ENCODE results near the gene CRB3. TPM values are rescaled to one million over a fixed set of nuclear protein-coding genes. Genes with fewer than 3 reads are reported as not detected.

CRB3 gene
- total RNA-seq, 1 donor from 2014 or later, result 71.2 TPM

- DNase-seq (ENCODE audit: low spot score, unreplicated experiment), result no peak
- Mint-ChIP-seq H3K9me3 (ENCODE audit: low read depth) (no peaks in the 10 kb centered on the region), H3K4me3 (ENCODE audit: low read depth) (no peak overlapping the region), H3K4me1 (ENCODE audit: low read depth) (no peaks in the 10 kb centered on the region), H3K27me3 (no peaks in the 10 kb centered on the region), H3K27ac (peak overlapping the region; percentile 63), H3K36me3 (ENCODE audit: insufficient read depth) (peaks cover 16% of the 10 kb centered on the region)
- TF ChIP-seq CTCF (IDR thresholded peaks at IDR 0.05; ENCODE audit: unreplicated experiment), result no peak
These were observed 23.2 kb upstream of the CRB3 start for GRCh38 chr19:6440905-6441304.

- TF ChIP-seq CTCF (IDR thresholded peaks at IDR 0.05; ENCODE audit: unreplicated experiment), result no peak
- H3K9me3 Mint-ChIP-seq (ENCODE audit: low read depth), result no peaks in the 10 kb centered on the region
- peaks cover 22% of the 10 kb centered on the region for H3K36me3 Mint-ChIP-seq (ENCODE audit: insufficient read depth)
- H3K4me3 Mint-ChIP-seq (ENCODE audit: low read depth), result no peak overlapping the region
- no peak overlapping the region for H3K27ac Mint-ChIP-seq
- no peaks in the 10 kb centered on the region for H3K27me3 Mint-ChIP-seq
- H3K4me1 Mint-ChIP-seq (ENCODE audit: low read depth), result no peaks in the 10 kb centered on the region
- DNase-seq (ENCODE audit: low spot score, unreplicated experiment), result no peak
These were observed 21.9 kb upstream of the CRB3 start for GRCh38 chr19:6442087-6442688.

GRCh38 chr19:6443986-6444385, 20.1 kb upstream of the CRB3 start:
- DNase-seq (ENCODE audit: low spot score, unreplicated experiment), result no peak
- Mint-ChIP-seq H3K27ac (no peak overlapping the region), H3K9me3 (ENCODE audit: low read depth) (no peaks in the 10 kb centered on the region), H3K4me1 (ENCODE audit: low read depth) (no peaks in the 10 kb centered on the region), H3K36me3 (ENCODE audit: insufficient read depth) (peaks cover 23% of the 10 kb centered on the region), H3K27me3 (no peaks in the 10 kb centered on the region), H3K4me3 (ENCODE audit: low read depth) (no peak overlapping the region)
- no peak for TF ChIP-seq CTCF (IDR thresholded peaks at IDR 0.05; ENCODE audit: unreplicated experiment)

GRCh38 chr19:6446452-6446851, 17.6 kb upstream of the CRB3 start:
- no peak for DNase-seq (ENCODE audit: low spot score, unreplicated experiment)
- peaks cover 23% of the 10 kb centered on the region for H3K36me3 Mint-ChIP-seq (ENCODE audit: insufficient read depth)
- no peaks in the 10 kb centered on the region for H3K9me3 Mint-ChIP-seq (ENCODE audit: low read depth)

GRCh38 chr19:6448045-6448444, 16.0 kb upstream of the CRB3 start:
- H3K36me3 Mint-ChIP-seq (ENCODE audit: insufficient read depth), result peaks cover 32% of the 10 kb centered on the region
- H3K27me3 Mint-ChIP-seq, result no peaks in the 10 kb centered on the region
- H3K27ac Mint-ChIP-seq, result no peak overlapping the region
- no peaks in the 10 kb centered on the region for H3K9me3 Mint-ChIP-seq (ENCODE audit: low read depth)
- TF ChIP-seq CTCF (IDR thresholded peaks at IDR 0.05; ENCODE audit: unreplicated experiment), result no peak
- H3K4me1 Mint-ChIP-seq (ENCODE audit: low read depth), result no peaks in the 10 kb centered on the region
- no peak for DNase-seq (ENCODE audit: low spot score, unreplicated experiment)
- no peak overlapping the region for H3K4me3 Mint-ChIP-seq (ENCODE audit: low read depth)

More at GRCh38 chr19:6446452-6446851, 17.6 kb upstream of the CRB3 start:
- no peaks in the 10 kb centered on the region for H3K27me3 Mint-ChIP-seq
- H3K27ac Mint-ChIP-seq, result no peak overlapping the region
- no peak overlapping the region for H3K4me3 Mint-ChIP-seq (ENCODE audit: low read depth)
- H3K4me1 Mint-ChIP-seq (ENCODE audit: low read depth), result no peaks in the 10 kb centered on the region
- TF ChIP-seq CTCF (IDR thresholded peaks at IDR 0.05; ENCODE audit: unreplicated experiment), result no peak
